HG03469 (cell line): Measurements from ENCODE around the gene SULT1B1.

Source experiments
- ATAC-seq: cut with Tn5 transposase; IDR thresholded peaks from one replicate; pipeline ENCODE4 v1.9.1; 2021; ENCODE audit warnings: mild to moderate bottlenecking, moderate library complexity, moderate number of reproducible peaks; ENCODE audit not compliant: unreplicated experiment

SULT1B1 gene

DNA sequence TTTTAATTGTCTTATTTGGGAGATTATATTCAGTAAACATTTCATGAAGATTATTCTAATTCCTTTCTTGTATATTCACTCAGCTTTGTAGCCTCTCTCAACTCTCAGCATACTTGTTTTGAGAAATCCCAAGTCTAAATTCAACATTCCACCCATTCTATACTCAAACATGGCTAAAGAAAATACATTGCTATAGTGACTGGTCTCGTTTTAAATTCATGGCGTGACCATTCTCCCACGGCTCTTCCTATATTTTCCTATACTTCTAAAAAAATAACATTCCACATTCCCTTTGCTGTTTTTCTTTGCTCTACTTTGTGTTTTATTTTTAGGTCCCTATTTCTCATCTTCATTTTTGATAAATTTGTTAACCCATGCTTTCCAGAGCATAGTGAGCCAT, 58.2 kb downstream of the SULT1B1 start:
- ATAC-seq, result no peak

DNA sequence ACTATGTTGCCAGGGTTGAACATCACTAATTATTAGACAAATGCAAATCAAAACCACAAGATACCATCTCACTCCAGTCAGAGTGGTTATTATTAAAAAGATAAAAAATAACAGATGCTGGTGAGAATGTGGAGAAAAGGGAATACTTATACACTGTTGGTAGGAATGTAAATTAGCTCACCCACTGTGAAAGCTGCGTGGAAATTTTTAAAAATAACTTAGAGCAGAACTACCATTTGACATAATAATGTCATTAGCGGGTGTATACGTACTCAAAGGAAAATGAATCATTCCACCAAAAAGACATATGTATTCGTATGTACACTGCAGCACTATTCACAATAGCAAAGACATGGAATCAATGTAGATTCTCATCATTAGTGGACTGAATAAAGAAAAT, 58.7 kb downstream of the SULT1B1 start:
- ATAC-seq, result no peak

DNA sequence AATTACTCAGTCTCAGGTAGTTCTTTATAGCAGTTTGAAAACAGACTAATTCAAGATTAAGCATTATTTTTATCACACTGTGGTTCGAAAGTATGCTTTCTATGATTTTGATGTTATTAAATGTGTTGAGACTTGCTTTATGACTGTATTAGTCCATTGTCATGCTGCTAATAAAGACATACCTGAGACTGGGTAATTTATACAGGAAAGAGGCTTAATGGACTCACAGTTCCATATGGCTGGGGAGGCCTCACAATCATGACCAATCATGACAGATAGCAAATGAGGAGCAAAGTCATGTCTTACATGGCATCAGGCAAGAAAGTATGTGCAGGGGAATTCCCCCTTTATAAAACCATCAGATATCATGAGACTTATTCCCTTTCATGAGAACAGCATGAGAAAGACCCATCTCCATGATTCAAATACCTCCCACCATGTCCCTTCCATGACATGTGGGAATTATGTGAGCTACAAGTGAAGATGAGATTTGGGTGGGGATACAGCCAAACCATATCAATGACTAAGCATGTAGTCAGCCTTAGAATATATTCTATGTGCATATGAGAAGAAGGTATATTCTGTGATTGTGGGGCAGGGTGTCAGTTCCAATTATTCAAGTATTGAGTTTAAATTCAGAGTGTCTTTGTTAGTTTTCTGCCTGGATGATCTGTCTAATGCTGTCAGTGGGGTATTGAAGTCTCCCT, 62.7 kb downstream of the SULT1B1 start:
- no peak for ATAC-seq

DNA sequence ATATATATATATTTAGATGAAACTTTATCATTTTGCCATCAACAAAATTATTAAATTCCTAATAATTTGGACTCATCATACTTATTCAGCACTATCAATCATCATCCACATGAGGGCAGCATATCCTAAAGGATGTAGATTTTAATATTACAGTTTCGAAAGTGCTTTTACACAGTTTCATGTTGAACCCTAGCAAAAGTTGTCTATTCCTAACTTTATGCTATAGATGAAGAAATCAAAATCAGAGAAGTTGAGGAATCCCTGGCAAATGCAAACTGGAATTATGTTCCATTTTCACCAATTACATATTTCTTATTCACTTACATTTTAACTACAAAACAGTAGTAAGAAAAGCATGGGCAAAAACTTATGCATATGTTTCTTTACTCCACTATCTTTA, 70.8 kb downstream of the SULT1B1 start:
- ATAC-seq, result peak; percentile 70

DNA sequence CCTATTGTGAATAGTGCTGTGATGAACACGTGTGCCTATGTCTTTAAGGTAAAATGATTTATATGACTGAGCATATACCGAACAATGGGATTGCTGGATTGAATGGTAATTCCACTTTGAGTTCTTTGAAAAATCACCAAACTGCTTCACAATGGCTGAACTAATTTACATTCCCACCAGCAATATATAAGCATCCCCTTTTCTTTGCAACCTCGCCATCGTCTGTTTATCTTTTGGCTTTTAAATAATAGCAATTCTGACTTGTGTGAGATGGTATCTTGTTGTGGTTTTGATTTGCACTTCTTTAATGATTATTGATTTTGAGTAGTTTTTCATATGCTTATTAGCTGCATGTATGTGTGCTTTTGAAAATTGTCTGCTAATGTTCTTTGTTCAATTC, 75.6 kb downstream of the SULT1B1 start:
- no peak for ATAC-seq
